Measurements from ENCODE around the gene CLDN4.
A peak's percentile ranks its signal among the peaks of the same experiment; 100 is the strongest.
"Not testable (repeated sequence)": the region's sequence is repeated elsewhere in the genome, so short reads cannot be mapped to it uniquely, and the experiment has no call there.

Gene CLDN4

GRCh38 chr7:73811760-73812168 lies 19.0 kb upstream of the CLDN4 start:
- POLR2A ChIA-PET = interaction anchor here (1.0 to 1.1 kb wide), 2 partner anchors 39 to 74 kb away, joined by 3 read pairs; partner anchors contain the start of gene ABHD11
- no peak for TF ChIP-seq NFRKB (IDR thresholded peaks at IDR 0.05)
- TF ChIP-seq FOXA1 (IDR thresholded peaks at IDR 0.05) = no peak
- TF ChIP-seq BHLHE40 (IDR thresholded peaks at IDR 0.05; ENCODE audit: borderline replicate concordance) = no peak
- TF ChIP-seq ZNF384 (IDR thresholded peaks at IDR 0.05) = no peak
- TF ChIP-seq LEF1 (IDR thresholded peaks at IDR 0.05; ENCODE audit: borderline replicate concordance) = no peak
- peak; percentile 52; the same call in 1 of the 2 replicates for TF ChIP-seq FOXM1 (IDR thresholded peaks at IDR 0.05; ENCODE audit: borderline replicate concordance)
- no peak for TF ChIP-seq HDGF (IDR thresholded peaks at IDR 0.05; ENCODE audit: borderline replicate concordance)
- no peak for TF ChIP-seq TARDBP (IDR thresholded peaks at IDR 0.05)
- DNase-seq (ENCODE audit: extremely low spot score) = peak; percentile 82
- CTCF ChIA-PET = interaction anchor here (0.6 to 1.7 kb wide), 8 partner anchors 11 to 874 kb away, joined by 3 to 10 read pairs (median 4); partner anchors contain the start of gene METTL27

- no peak for DNase-seq (ENCODE audit: extremely low spot score)
- TF ChIP-seq ARNT (IDR thresholded peaks at IDR 0.05) (no peak), ZNF384 (IDR thresholded peaks at IDR 0.05) (no peak), FOXM1 (IDR thresholded peaks at IDR 0.05; ENCODE audit: borderline replicate concordance) (no peak), CTBP1 (IDR thresholded peaks at IDR 0.05; ENCODE audit: borderline replicate concordance) (no peak), HDGF (IDR thresholded peaks at IDR 0.05; ENCODE audit: borderline replicate concordance) (no peak), PKNOX1 (IDR thresholded peaks at IDR 0.05) (no peak), TARDBP (IDR thresholded peaks at IDR 0.05) (no peak), NFRKB (IDR thresholded peaks at IDR 0.05) (no peak), BHLHE40 (IDR thresholded peaks at IDR 0.05; ENCODE audit: borderline replicate concordance) (no peak), FOXK2 (IDR thresholded peaks at IDR 0.05) (no peak), SUZ12 (IDR thresholded peaks at IDR 0.05) (no peak), ELF4 (IDR thresholded peaks at IDR 0.05) (no peak), FOXA1 (IDR thresholded peaks at IDR 0.05) (no peak), L3MBTL2 (conservative IDR thresholded peaks at IDR 0.05) (no peak), SP1 (IDR thresholded peaks at IDR 0.05) (no peak), LEF1 (IDR thresholded peaks at IDR 0.05; ENCODE audit: borderline replicate concordance) (no peak)
- POLR2A ChIA-PET = no interaction called here
- CTCF ChIA-PET = interaction anchor here (1.5 kb wide), 1 partner anchor 42 kb away, joined by 10 read pairs; no protein-coding TSS in a partner anchor
Observed at GRCh38 chr7:73812996-73813395, 17.8 kb upstream of the CLDN4 start.

- TF ChIP-seq TARDBP (IDR thresholded peaks at IDR 0.05) (no peak), SP1 (IDR thresholded peaks at IDR 0.05) (no peak), BHLHE40 (IDR thresholded peaks at IDR 0.05; ENCODE audit: borderline replicate concordance) (no peak), FOXK2 (IDR thresholded peaks at IDR 0.05) (no peak), HDGF (IDR thresholded peaks at IDR 0.05; ENCODE audit: borderline replicate concordance) (no peak), CTBP1 (IDR thresholded peaks at IDR 0.05; ENCODE audit: borderline replicate concordance) (no peak), SUZ12 (IDR thresholded peaks at IDR 0.05) (no peak), FOXA1 (IDR thresholded peaks at IDR 0.05) (no peak), PKNOX1 (IDR thresholded peaks at IDR 0.05) (no peak), ZNF384 (IDR thresholded peaks at IDR 0.05) (no peak), ARNT (IDR thresholded peaks at IDR 0.05) (no peak), FOXM1 (IDR thresholded peaks at IDR 0.05; ENCODE audit: borderline replicate concordance) (no peak), LEF1 (IDR thresholded peaks at IDR 0.05; ENCODE audit: borderline replicate concordance) (no peak), ELF4 (IDR thresholded peaks at IDR 0.05) (no peak), L3MBTL2 (conservative IDR thresholded peaks at IDR 0.05) (no peak), NFRKB (IDR thresholded peaks at IDR 0.05) (no peak)
- CTCF ChIA-PET = no interaction called here
- DNase-seq (ENCODE audit: extremely low spot score) = no peak
Observed at GRCh38 chr7:73815436-73815835, 15.4 kb upstream of the CLDN4 start.

GRCh38 chr7:73817121-73817520 lies 13.7 kb upstream of the CLDN4 start:
- DNase-seq (ENCODE audit: extremely low spot score) = no peak
- TF ChIP-seq ELF4 (IDR thresholded peaks at IDR 0.05) = no peak
- no peak for TF ChIP-seq NFRKB (IDR thresholded peaks at IDR 0.05)
- no peak for TF ChIP-seq FOXK2 (IDR thresholded peaks at IDR 0.05)
- TF ChIP-seq L3MBTL2 (conservative IDR thresholded peaks at IDR 0.05) = no peak
- no peak for TF ChIP-seq FOXM1 (IDR thresholded peaks at IDR 0.05; ENCODE audit: borderline replicate concordance)
- no peak for TF ChIP-seq SP1 (IDR thresholded peaks at IDR 0.05)
- TF ChIP-seq BHLHE40 (IDR thresholded peaks at IDR 0.05; ENCODE audit: borderline replicate concordance) = no peak
- TF ChIP-seq HDGF (IDR thresholded peaks at IDR 0.05; ENCODE audit: borderline replicate concordance) = no peak
- TF ChIP-seq CTBP1 (IDR thresholded peaks at IDR 0.05; ENCODE audit: borderline replicate concordance) = no peak
- no peak for TF ChIP-seq PKNOX1 (IDR thresholded peaks at IDR 0.05)
- no peak for TF ChIP-seq LEF1 (IDR thresholded peaks at IDR 0.05; ENCODE audit: borderline replicate concordance)
- ChIA-PET CTCF (no interaction called here), POLR2A (no interaction called here)

More at GRCh38 chr7:73815436-73815835, 15.4 kb upstream of the CLDN4 start:
- POLR2A ChIA-PET = no interaction called here

- no peak for DNase-seq (ENCODE audit: extremely low spot score)
- TF ChIP-seq L3MBTL2 (conservative IDR thresholded peaks at IDR 0.05) (no peak), BHLHE40 (IDR thresholded peaks at IDR 0.05; ENCODE audit: borderline replicate concordance) (no peak), ARNT (IDR thresholded peaks at IDR 0.05) (no peak), SUZ12 (IDR thresholded peaks at IDR 0.05) (no peak), TARDBP (IDR thresholded peaks at IDR 0.05) (no peak), CTBP1 (IDR thresholded peaks at IDR 0.05; ENCODE audit: borderline replicate concordance) (no peak), LEF1 (IDR thresholded peaks at IDR 0.05; ENCODE audit: borderline replicate concordance) (no peak)
- ChIA-PET CTCF (no interaction called here), POLR2A (no interaction called here)
Observed at GRCh38 chr7:73820013-73820412, 10.8 kb upstream of the CLDN4 start.

GRCh38 chr7:73821597-73822285 lies 9.1 kb upstream of the CLDN4 start:
- DNase-seq (ENCODE audit: extremely low spot score) = peak; percentile 1
- CTCF ChIA-PET, POLR2A ChIA-PET: not testable (repeated sequence)
